SH-SY5Y (cell line): ENCODE measurements around the gene SLC6A9.

ENCODE experiments used
- GATA2 ChIP-seq: IDR thresholded peaks from 2 replicates; pipeline ENCODE4 v1.6.1; 2011; ENCODE audit warnings: mild to moderate bottlenecking, low read depth, low read length
- GATA3 ChIP-seq: IDR thresholded peaks from 2 replicates; pipeline ENCODE4 v1.6.1; 2011; ENCODE audit warnings: low read depth, mild to moderate bottlenecking, low read length, moderate library complexity

GRCh38 chr1:44020464-44020863, 10.8 kb downstream of the SLC6A9 start:
- TF ChIP-seq GATA2 (no peak), GATA3 (no peak)
